ENCODE results near the gene AQR.
"Not testable (repeated sequence)": the region's sequence is repeated elsewhere in the genome, so short reads cannot be mapped to it uniquely, and the experiment has no call there.

GRCh38 chr15:34807241-34807640 is 162.3 kb downstream of the AQR start:
- TF ChIP-seq POLR2A (IDR thresholded peaks at IDR 0.05); POLR2AphosphoS5 (IDR thresholded peaks at IDR 0.05; ENCODE audit: insufficient read depth in 1 of 2, low read depth in 1 of 2): not testable (repeated sequence)
